A549 (cell line): ENCODE results near the gene PNLIPRP3. TPM values are rescaled to one million over a fixed set of nuclear protein-coding genes. Genes with fewer than 3 reads are reported as not detected.
A peak's percentile ranks its signal among the peaks of the same experiment; 100 is the strongest.

Experiments used
- ATAC-seq, 2 experiments: fragments of 200-7000 bp in 1 of 2; fragments of >200 bp in 1 of 2; cut with Nextera tagmentation in 1 of 2; cut with Tn5 transposase in 1 of 2; 3 replicates each; pipeline versions ENCODE4 v1.8.0 to v1.9.1; 2018 to 2020; ENCODE audit warnings: mild to moderate bottlenecking in 1 of 2, moderate library complexity in 1 of 2
- CTCF ChIA-PET: fragments of 300-600 bp; sonication (Branson Sonifier 250); formaldehyde crosslinking; extraction: SDS; loops from one replicate; lab custom pipeline; 2021; ENCODE audit warnings: antibody characterized with exemption, inconsistent platforms; lab: Yijun Ruan, JAX
- POLR2A ChIA-PET: fragments of 350-600 bp; formaldehyde crosslinking; extraction: SDS; loops from one replicate; lab custom pipeline; 2021; ENCODE audit warnings: antibody characterized with exemption, inconsistent platforms; lab: Yijun Ruan, JAX
- DNase-seq, 2 experiments: peaks; one replicate each; pipeline versions ENCODE4 v3.0.0 to v3.0.0-alpha.2; 2011 to 2016; ENCODE audit warnings: low read depth in 1 of 2, low spot score in 1 of 2
- FAIRE-seq: peaks from 2 replicates; lab custom pipeline; 2011; peaks lifted over from hg19 to GRCh38; lab: Jason Lieb, UNC
- H3K27ac ChIP-seq, 2 experiments: fragments of >200 bp; sonication (Bioruptor Twin); formaldehyde crosslinking; 3 replicates each; pipeline ENCODE4 v1.5.1; 2016 to 2017
- H3K4me1 ChIP-seq: fragments of >200 bp; sonication (Bioruptor Twin); formaldehyde crosslinking; 3 replicates; pipeline ENCODE4 v1.6.1; 2016
- H3K4me2 ChIP-seq: fragments of >200 bp; sonication (Bioruptor Twin); formaldehyde crosslinking; 3 replicates; pipeline ENCODE4 v1.6.1; 2016
- H3K4me3 ChIP-seq: fragments of >200 bp; sonication (Bioruptor Twin); formaldehyde crosslinking; 3 replicates; pipeline ENCODE4 v1.5.1; 2016
- H3K9me3 ChIP-seq: fragments of >200 bp; sonication (Bioruptor Twin); formaldehyde crosslinking; 3 replicates; pipeline ENCODE4 v1.6.1; 2016
- CBX2 ChIP-seq: fragments of 200-600 bp; sonication (generic); IDR thresholded peaks from 2 replicates; pipeline ENCODE4 v1.6.1; 2016; ENCODE audit warnings: low read depth, mild to moderate bottlenecking, borderline replicate concordance
- CBX8 ChIP-seq: fragments of 200-600 bp; sonication (generic); IDR thresholded peaks from 2 replicates; pipeline ENCODE4 v1.6.1; 2016
- CHD4 ChIP-seq: fragments of 200-600 bp; sonication (generic); IDR thresholded peaks from 2 replicates; pipeline ENCODE4 v1.6.1; 2016; ENCODE audit warnings: antibody characterized with exemption, mild to moderate bottlenecking, borderline replicate concordance
- CTCF ChIP-seq: fragments of >200 bp; sonication (Bioruptor Twin); formaldehyde crosslinking; IDR thresholded peaks from 3 replicates; pipeline ENCODE4 v1.5.1; 2016
- EHF ChIP-seq: fragments of 250-450 bp; sonication (Bioruptor Pico); IDR thresholded peaks from 2 replicates; pipeline ENCODE4 v1.5.0; 2020; ENCODE audit warnings: mild to moderate bottlenecking
- EHMT2 ChIP-seq: fragments of 200-600 bp; sonication (generic); IDR thresholded peaks from 2 replicates; pipeline ENCODE4 v1.6.1; 2016; ENCODE audit warnings: antibody characterized with exemption, low read depth, mild to moderate bottlenecking, moderate library complexity
- FOSL2 ChIP-seq, 2 experiments: fragments of 450-650 bp in 1 of 2; fragments of >200 bp in 1 of 2; sonication (Bioruptor Twin) in 1 of 2; formaldehyde crosslinking; IDR thresholded peaks; 2 replicates each; pipeline versions ENCODE4 v1.5.0 to v1.6.1; 2016 to 2020; ENCODE audit warnings: mild to moderate bottlenecking in 1 of 2, moderate library complexity in 1 of 2
- HMGXB4 ChIP-seq: fragments of 250-450 bp; sonication (Bioruptor Pico); IDR thresholded peaks from 2 replicates; pipeline ENCODE4 v1.5.0; 2021; ENCODE audit warnings: mild to moderate bottlenecking, moderate library complexity, borderline replicate concordance
- JUNB ChIP-seq: fragments of >200 bp; sonication (Bioruptor Twin); formaldehyde crosslinking; IDR thresholded peaks from 2 replicates; pipeline ENCODE4 v1.6.1; 2016
- KDM1A ChIP-seq: fragments of 200-600 bp; sonication (generic); IDR thresholded peaks from 2 replicates; pipeline ENCODE4 v1.6.1; 2016; ENCODE audit warnings: low read depth, mild to moderate bottlenecking
- MAX ChIP-seq: IDR thresholded peaks from 2 replicates; pipeline ENCODE4 v1.6.1; 2012
- MAZ ChIP-seq: fragments of 150-350 bp; IDR thresholded peaks from 2 replicates; pipeline ENCODE4 v1.6.1; 2014; ENCODE audit warnings: antibody characterized with exemption, low read depth, low read length, borderline replicate concordance
- NR3C1 ChIP-seq: fragments of >200 bp; sonication (Bioruptor Twin); formaldehyde crosslinking; IDR thresholded peaks from 3 replicates; pipeline ENCODE4 v1.6.1; 2017
- PHF8 ChIP-seq: fragments of 200-600 bp; sonication (generic); IDR thresholded peaks from 2 replicates; pipeline ENCODE4 v1.6.1; 2016; ENCODE audit warnings: low read depth, mild to moderate bottlenecking, antibody characterized with exemption, moderate library complexity, borderline replicate concordance
- POLR2A ChIP-seq: IDR thresholded peaks from 2 replicates; pipeline ENCODE4 v1.6.1; 2012; ENCODE audit warnings: mild to moderate bottlenecking, low read length
- RAD21 ChIP-seq, 2 experiments: fragments of >200 bp in 1 of 2; sonication (Bioruptor Twin) in 1 of 2; formaldehyde crosslinking in 1 of 2; IDR thresholded peaks in 1 of 2; conservative IDR thresholded peaks in 1 of 2; 2 replicates in 1 of 2; 3 replicates in 1 of 2; pipeline ENCODE4 v1.6.1; 2012 to 2018; ENCODE audit warnings: inconsistent platforms in 1 of 2
- RARB ChIP-seq: fragments of 250-450 bp; sonication (Bioruptor Pico); IDR thresholded peaks from 2 replicates; pipeline ENCODE4 v1.8.0; 2021; ENCODE audit warnings: mild to moderate bottlenecking, moderate library complexity
- REST ChIP-seq: fragments of 200-600 bp; sonication (generic); IDR thresholded peaks from 2 replicates; pipeline ENCODE4 v1.6.1; 2016; ENCODE audit warnings: antibody characterized with exemption, mild to moderate bottlenecking, moderate library complexity
- SMC3 ChIP-seq: fragments of >200 bp; sonication (Bioruptor Twin); formaldehyde crosslinking; IDR thresholded peaks from 3 replicates; pipeline ENCODE4 v1.6.1; 2018; ENCODE audit warnings: inconsistent platforms
- USF2 ChIP-seq: fragments of 450-650 bp; IDR thresholded peaks from 2 replicates; pipeline ENCODE4 v1.6.1; 2014; ENCODE audit warnings: antibody characterized with exemption
- ZFP36 ChIP-seq: fragments of 450-650 bp; IDR thresholded peaks from 2 replicates; pipeline ENCODE4 v1.6.1; 2014; ENCODE audit warnings: borderline replicate concordance; ENCODE audit not compliant: partially characterized antibody
- ZNF302 ChIP-seq: fragments of 250-450 bp; sonication (Bioruptor Pico); IDR thresholded peaks from 2 replicates; pipeline ENCODE4 v1.9.0; 2021; ENCODE audit warnings: inconsistent platforms, mild to moderate bottlenecking, moderate library complexity
- WGBS: methylation state at CpG from one replicate; pipeline ENCODE4 v1.1.6; 2017; ENCODE audit errors: missing lambda C conversion rate; 5-methylcytosine and 5-hydroxymethylcytosine counted together
- polyA plus RNA-seq, 4 experiments: library from polyadenylated mRNA; depleted of rRNA in 3 of 4; stranded (reverse); fragments of >200 nt; fragmentation: RNase III in 1 of 4; extraction: RNeasy Plus Mini Kit Qiagen cat#74134 plus additional on column Dnase treatment in 1 of 4; gene quantifications; 2 replicates in 3 of 4; 3 replicates in 1 of 4; pipeline ENCODE4 v1.2.3, GENCODE V29; 2011 to 2017

The PNLIPRP3 gene
- polyA plus RNA-seq, 2 of the 4 experiments (the other 2 are of a cell fraction): not detected

- TF ChIP-seq MAZ (no peak), CBX8 (no peak), EHF (CRISPR knock-in tag) (no peak), NR3C1 (no peak), FOSL2 (IDR thresholded peaks at IDR 0.05) (no peak), FOSL2 (CRISPR knock-in tag; IDR thresholded peaks at IDR 0.05) (no peak), POLR2A (no peak), MAX (no peak)
Measured at GRCh38 chr10:116510565-116510964, 82.9 kb downstream of the PNLIPRP3 start (continued).

- no peak for ATAC-seq
Measured at GRCh38 chr10:116511365-116511764, 83.7 kb downstream of the PNLIPRP3 start.

GRCh38 chr10:116521424-116522290, 94.0 kb downstream of the PNLIPRP3 start:
- no peaks in the 10 kb centered on the region for H3K4me1 ChIP-seq
- ATAC-seq: peak in 1 of 2 experiments; percentile 62; a peak in 2 of 6 replicates
- peak; percentile 43 to 45 for DNase-seq
- TF ChIP-seq CTCF: peak; percentile 67
- TF ChIP-seq RARB: no peak
- TF ChIP-seq RAD21 (conservative IDR thresholded peaks at IDR 0.05 in 1 of 2, IDR thresholded peaks at IDR 0.05 in 1 of 2): peak; percentile 37 to 49; a peak in 4 of 5 replicates
- TF ChIP-seq SMC3: peak; percentile 42; the same call in 2 of the 3 replicates
- no peak overlapping the region for H3K4me2 ChIP-seq
- no peaks in the 10 kb centered on the region for H3K9me3 ChIP-seq
- no peak overlapping the region for H3K4me3 ChIP-seq
- H3K27ac ChIP-seq: no peak overlapping the region
- ChIA-PET POLR2A (no interaction called here), CTCF (interaction anchor here (0.8 to 1.8 kb wide), 4 partner anchors 9 to 21 kb away, joined by 3 to 5 read pairs (median 4); no protein-coding TSS in a partner anchor)
- 10% methylated on average over 10 of the region's 10 CpGs for WGBS
- FAIRE-seq: no peak

More at GRCh38 chr10:116511365-116511764, 83.7 kb downstream of the PNLIPRP3 start:
- 25% methylated on average over 3 of the region's 3 CpGs for WGBS
- H3K27ac ChIP-seq: no peak overlapping the region
- H3K4me1 ChIP-seq: no peaks in the 10 kb centered on the region
- no peak overlapping the region for H3K4me3 ChIP-seq
- H3K4me2 ChIP-seq: no peak overlapping the region
- no peaks in the 10 kb centered on the region for H3K9me3 ChIP-seq
- CTCF ChIA-PET: interaction anchor here (1.3 kb wide), 1 partner anchor 21 kb away, joined by 3 read pairs; no protein-coding TSS in a partner anchor
- POLR2A ChIA-PET: no interaction called here
- no peak for TF ChIP-seq PHF8
- TF ChIP-seq JUNB: no peak
- TF ChIP-seq CBX2: no peak
- TF ChIP-seq HMGXB4 (CRISPR knock-in tag): no peak
- DNase-seq: no peak
- FAIRE-seq: no peak

- ChIA-PET POLR2A (no interaction called here), CTCF (interaction anchor here (1.3 kb wide), 1 partner anchor 19 kb away, joined by 3 read pairs; no protein-coding TSS in a partner anchor)
- ATAC-seq (no peak), FAIRE-seq (no peak), DNase-seq (no peak)
- no peak overlapping the region for H3K4me3 ChIP-seq
- no peak overlapping the region for H3K27ac ChIP-seq
- no peaks in the 10 kb centered on the region for H3K4me1 ChIP-seq
- WGBS: 11% methylated on average over 8 of the region's 8 CpGs
- no peak overlapping the region for H3K4me2 ChIP-seq
- H3K9me3 ChIP-seq: no peaks in the 10 kb centered on the region
- TF ChIP-seq CHD4 (no peak), KDM1A (no peak), REST (no peak), EHMT2 (no peak), ZFP36 (no peak), USF2 (no peak), ZNF302 (CRISPR knock-in tag) (no peak)
Measured at GRCh38 chr10:116522803-116523381, 95.2 kb downstream of the PNLIPRP3 start.
